Thoracic aorta (tissue), 2 donors: ENCODE results near the gene DLGAP1. TPM values are rescaled to one million over a fixed set of nuclear protein-coding genes. Genes with fewer than 3 reads are reported as not detected.

Source experiments
- ATAC-seq: fragments of 150-250 bp; one replicate; pipeline ENCODE4 v1.8.0; 2017; ENCODE audit warnings: low read depth; ENCODE audit not compliant: insufficient number of reproducible peaks, low FRiP score
- DNase-seq: peaks from one replicate; pipeline ENCODE4 v3.0.0-alpha.2; 2020; ENCODE audit warnings: low spot score
- H3K27ac ChIP-seq, 2 donors: fragments of 200-600 bp; sonication (generic); 1 replicate in 1 of 2; 2 replicates in 1 of 2; pipeline ENCODE4 v1.5.1; 2016; ENCODE audit warnings: mild to moderate bottlenecking in 2 of 2, moderate library complexity in 2 of 2
- H3K27me3 ChIP-seq: fragments of 200-600 bp; sonication (generic); replicated peaks from 2 replicates; pipeline ENCODE4 v1.6.0; 2016; ENCODE audit warnings: mild to moderate bottlenecking; ENCODE audit not compliant: insufficient read depth
- H3K36me3 ChIP-seq: fragments of 200-600 bp; sonication (generic); one replicate; pipeline ENCODE4 v1.5.1; 2016
- H3K4me1 ChIP-seq, 2 donors: fragments of 200-600 bp; sonication (generic); 1 replicate in 1 of 2; 2 replicates in 1 of 2; pipeline versions ENCODE4 v1.5.1 to v1.6.0; 2016; ENCODE audit warnings: low read depth in 2 of 2, mild to moderate bottlenecking in 1 of 2; ENCODE audit not compliant: control insufficient read depth in 1 of 2
- H3K4me3 ChIP-seq: fragments of 200-600 bp; sonication (generic); 2 replicates; pipeline ENCODE4 v1.5.1; 2016; ENCODE audit warnings: mild to moderate bottlenecking
- H3K9me3 ChIP-seq: fragments of 200-600 bp; sonication (generic); 2 replicates; pipeline ENCODE4 v1.5.1; 2016
- CTCF ChIP-seq: fragments of 200-600 bp; sonication (generic); IDR thresholded peaks from one replicate; pipeline ENCODE4 v1.5.1; 2019; ENCODE audit warnings: antibody characterized with exemption
- total RNA-seq, 2 donors: library from RNA; depleted of rRNA; stranded (reverse); fragments of >200 nt; gene quantifications; one replicate each; pipeline versions ENCODE4 v1.1.0 to v1.2.3, GENCODE V29; 2016

The DLGAP1 gene
- total RNA-seq, 2 donors from 2014 or later, result 7.3 to 19.0 TPM

DNA sequence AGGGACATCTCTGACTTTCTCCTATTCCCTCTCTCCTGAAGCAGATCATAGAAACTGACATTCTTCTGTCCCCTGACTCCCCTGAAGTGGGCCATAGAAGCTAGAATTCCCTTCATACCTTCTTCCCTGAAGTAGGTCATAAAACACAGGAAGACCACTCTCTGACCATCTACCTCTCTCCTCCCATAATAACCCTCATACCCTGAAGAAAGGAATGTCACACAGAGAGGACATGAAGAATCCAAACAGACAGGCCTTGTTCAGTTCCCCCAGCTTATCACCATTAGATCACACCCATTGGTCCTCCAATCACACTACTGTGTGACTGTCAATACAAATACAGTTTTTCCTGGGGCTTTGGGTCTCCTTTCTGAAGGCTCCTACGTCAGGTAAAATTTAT, 347.1 kb downstream of the DLGAP1 start:
- no peak for TF ChIP-seq CTCF
- DNase-seq (no peak), ATAC-seq (no peak)
- no peaks in the 10 kb centered on the region for H3K36me3 ChIP-seq
- no peak overlapping the region for H3K4me3 ChIP-seq
- no peak overlapping the region for H3K27ac ChIP-seq
- H3K27me3 ChIP-seq, result no peaks in the 10 kb centered on the region
- no peaks in the 10 kb centered on the region for H3K9me3 ChIP-seq
- peaks cover 0 to 6% of the 10 kb centered on the region in 2 donors for H3K4me1 ChIP-seq

- Histone ChIP-seq H3K27ac (no peak overlapping the region), H3K4me1 (peaks cover 0 to 6% of the 10 kb centered on the region in 2 donors), H3K9me3 (no peaks in the 10 kb centered on the region), H3K4me3 (peak overlapping the region; percentile 51), H3K36me3 (no peaks in the 10 kb centered on the region), H3K27me3 (no peaks in the 10 kb centered on the region)
- no peak for ATAC-seq
- no peak for DNase-seq
- no peak for TF ChIP-seq CTCF
These were observed 348.0 kb downstream of the DLGAP1 start for GRCh38 chr18:4107049-4107467.

GRCh38 chr18:4106407-4107033, 348.6 kb downstream of the DLGAP1 start:
- peak overlapping the region; percentile 51 for H3K4me3 ChIP-seq
- no peaks in the 10 kb centered on the region for H3K36me3 ChIP-seq
- peaks cover 0 to 6% of the 10 kb centered on the region in 2 donors for H3K4me1 ChIP-seq
- H3K27me3 ChIP-seq, result no peaks in the 10 kb centered on the region
- DNase-seq (peak; percentile 5), ATAC-seq (peak; percentile 83)
- no peaks in the 10 kb centered on the region for H3K9me3 ChIP-seq
- H3K27ac ChIP-seq, result no peak overlapping the region
- TF ChIP-seq CTCF, result peak; percentile 86

DNA sequence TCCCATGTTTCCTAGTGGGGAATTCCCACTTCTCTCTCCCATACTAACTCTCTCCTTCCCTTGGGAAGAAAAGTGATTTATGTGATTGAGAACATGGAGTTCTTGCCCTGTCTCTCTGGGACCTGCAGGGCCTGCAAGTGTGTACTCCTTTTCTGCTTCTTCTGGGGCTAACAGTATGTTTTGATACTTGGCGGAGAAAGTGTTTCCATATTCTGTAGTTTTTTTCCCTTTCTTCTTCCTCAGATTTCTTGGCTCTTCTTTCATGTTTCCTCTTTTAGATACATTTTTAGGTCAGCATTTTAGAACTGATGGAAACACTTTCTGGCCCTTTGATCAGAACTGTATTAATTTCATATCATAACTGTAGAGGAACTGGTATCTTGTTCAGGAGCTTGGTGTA, 352.2 kb downstream of the DLGAP1 start:
- H3K4me3 ChIP-seq, result no peak overlapping the region
- TF ChIP-seq CTCF, result no peak
- no peak for DNase-seq
- ATAC-seq, result no peak
- H3K27ac ChIP-seq, result no peak overlapping the region
- H3K4me1 ChIP-seq, result peaks cover 0 to 6% of the 10 kb centered on the region in 2 donors
- no peaks in the 10 kb centered on the region for H3K27me3 ChIP-seq
- no peaks in the 10 kb centered on the region for H3K36me3 ChIP-seq
- peaks cover 4% of the 10 kb centered on the region for H3K9me3 ChIP-seq

DNA sequence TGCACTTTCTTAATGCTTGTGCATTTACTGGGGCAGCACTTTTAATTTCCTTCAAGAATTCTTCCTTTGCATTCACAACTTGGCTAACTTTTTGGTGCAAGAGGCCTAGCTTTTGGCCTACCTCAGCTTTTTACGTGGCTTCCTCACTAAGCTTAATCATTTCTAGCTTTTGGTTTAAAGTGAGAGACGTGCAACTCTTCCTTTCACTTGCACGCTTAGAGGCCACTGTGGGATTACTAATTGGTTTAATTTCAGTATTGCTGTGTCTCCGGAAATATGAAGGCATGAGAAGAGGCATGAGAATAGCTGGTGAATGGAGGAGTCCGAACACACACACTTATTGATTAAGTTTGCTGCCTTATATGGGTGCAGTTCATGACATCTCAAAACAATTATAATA, 354.1 kb downstream of the DLGAP1 start:
- no peak for TF ChIP-seq CTCF
- no peak for ATAC-seq

More for the DNA sequence above, 354.1 kb downstream of the DLGAP1 start:
- Histone ChIP-seq H3K4me3 (no peak overlapping the region), H3K4me1 (no peaks in the 10 kb centered on the region), H3K27ac (no peak overlapping the region), H3K9me3 (peaks cover 4% of the 10 kb centered on the region), H3K27me3 (no peaks in the 10 kb centered on the region), H3K36me3 (no peaks in the 10 kb centered on the region)
- DNase-seq, result no peak
